ENCODE data around the gene ANTXR1. TPM values are rescaled to one million over a fixed set of nuclear protein-coding genes. Genes with fewer than 3 reads are reported as not detected.

Gene ANTXR1
- polyA plus RNA-seq, 1 donor (not counting 4 experiments of a cell fraction or from before 2014, with no cell fraction given): 20.4 TPM

- H3K36me3 ChIP-seq (ENCODE audit: control insufficient read depth in 2 of 2, extremely low read depth in 1 of 2, insufficient read depth in 2 of 2, low read length in 2 of 2): no peaks in the 10 kb centered on the region
- dilution Hi-C loops (cut with MboI; ENCODE audit: extremely low pct_ligation_motif_present, low sequenced_read_pairs): no loop called here
- TF ChIP-seq, protein P1, sequence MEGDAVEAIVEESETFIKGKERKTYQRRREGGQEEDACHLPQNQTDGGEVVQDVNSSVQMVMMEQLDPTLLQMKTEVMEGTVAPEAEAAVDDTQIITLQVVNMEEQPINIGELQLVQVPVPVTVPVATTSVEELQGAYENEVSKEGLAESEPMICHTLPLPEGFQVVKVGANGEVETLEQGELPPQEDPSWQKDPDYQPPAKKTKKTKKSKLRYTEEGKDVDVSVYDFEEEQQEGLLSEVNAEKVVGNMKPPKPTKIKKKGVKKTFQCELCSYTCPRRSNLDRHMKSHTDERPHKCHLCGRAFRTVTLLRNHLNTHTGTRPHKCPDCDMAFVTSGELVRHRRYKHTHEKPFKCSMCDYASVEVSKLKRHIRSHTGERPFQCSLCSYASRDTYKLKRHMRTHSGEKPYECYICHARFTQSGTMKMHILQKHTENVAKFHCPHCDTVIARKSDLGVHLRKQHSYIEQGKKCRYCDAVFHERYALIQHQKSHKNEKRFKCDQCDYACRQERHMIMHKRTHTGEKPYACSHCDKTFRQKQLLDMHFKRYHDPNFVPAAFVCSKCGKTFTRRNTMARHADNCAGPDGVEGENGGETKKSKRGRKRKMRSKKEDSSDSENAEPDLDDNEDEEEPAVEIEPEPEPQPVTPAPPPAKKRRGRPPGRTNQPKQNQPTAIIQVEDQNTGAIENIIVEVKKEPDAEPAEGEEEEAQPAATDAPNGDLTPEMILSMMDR (optimal IDR thresholded peaks at IDR 0.05 in 1 of 3, IDR thresholded peaks at IDR 0.05 in 1 of 3, conservative IDR thresholded peaks at IDR 0.05 in 1 of 3; ENCODE audit: extremely low read depth in 1 of 3, insufficient read depth in 2 of 3, low read length in 3 of 3): no peak
- no peak for TF ChIP-seq EZH2 (IDR thresholded peaks at IDR 0.05; ENCODE audit: low read length)
Observed at GRCh38 chr2:69292256-69292655, 279.3 kb downstream of the ANTXR1 start.

DNA sequence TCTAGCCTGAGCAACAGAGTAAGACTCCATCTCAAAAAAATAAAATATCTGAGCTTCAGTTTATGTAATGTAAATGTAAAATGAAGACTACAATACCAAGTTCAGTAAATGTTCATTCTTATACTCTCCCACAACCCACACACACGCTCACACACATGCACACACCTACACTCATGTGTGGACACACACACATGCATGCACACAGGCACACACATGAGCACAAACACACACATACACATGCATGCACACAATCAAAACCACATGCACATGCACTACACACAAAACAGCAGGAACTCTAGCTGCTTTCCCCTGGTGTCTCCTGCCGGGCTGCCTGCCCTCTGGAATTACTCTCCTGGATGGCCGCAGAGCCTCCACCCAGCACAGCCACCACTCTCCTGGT lies 283.4 kb downstream of the ANTXR1 start:
- Histone ChIP-seq H3K4me3 (ENCODE audit: control insufficient read depth in 2 of 3, extremely low read depth in 1 of 3, insufficient read depth in 2 of 3, low read depth in 1 of 3, low read length in 3 of 3) (no peak overlapping the region), H3K36me3 (ENCODE audit: control insufficient read depth in 2 of 2, extremely low read depth in 1 of 2, insufficient read depth in 2 of 2, low read length in 2 of 2) (no peaks in the 10 kb centered on the region), H2AFZ (ENCODE audit: control insufficient read depth, low read length) (no peak overlapping the region), H3K9me1 (ENCODE audit: control insufficient read depth, extremely low read depth, insufficient read depth, low read length) (no peaks in the 10 kb centered on the region), H3K9me3 (ENCODE audit: control insufficient read depth, low read depth, low read length) (no peaks in the 10 kb centered on the region), H4K20me1 (ENCODE audit: control insufficient read depth, extremely low read depth, insufficient read depth, low read length) (no peaks in the 10 kb centered on the region), H3K4me2 (ENCODE audit: control insufficient read depth, extremely low read depth, insufficient read depth, low read depth, low read length) (no peak overlapping the region), H3K9ac (ENCODE audit: control insufficient read depth, extremely low read depth, insufficient read depth, low read length) (no peak overlapping the region), H3K27me3 (ENCODE audit: control insufficient read depth, extremely low read depth, insufficient read depth, low read length) (peaks cover 3% of the 10 kb centered on the region), H3K27ac (ENCODE audit: control insufficient read depth, insufficient read depth, low read length) (no peak overlapping the region), H3K79me2 (ENCODE audit: control insufficient read depth, insufficient read depth, low read length) (no peaks in the 10 kb centered on the region), H3K4me1 (ENCODE audit: control insufficient read depth, extremely low read depth, insufficient read depth, low read length) (peaks cover 13% of the 10 kb centered on the region)
- dilution Hi-C loops (cut with MboI; ENCODE audit: extremely low pct_ligation_motif_present, low sequenced_read_pairs): no loop called here
- DNase-seq (ENCODE audit: low read depth, low spot score): no peak
- no peak for FAIRE-seq
- TF ChIP-seq, protein P1 (optimal IDR thresholded peaks at IDR 0.05 in 1 of 3, IDR thresholded peaks at IDR 0.05 in 1 of 3, conservative IDR thresholded peaks at IDR 0.05 in 1 of 3; ENCODE audit: extremely low read depth in 1 of 3, insufficient read depth in 2 of 3, low read length in 3 of 3): no peak
- TF ChIP-seq EZH2 (IDR thresholded peaks at IDR 0.05; ENCODE audit: low read length): no peak

More at GRCh38 chr2:69292256-69292655, 279.3 kb downstream of the ANTXR1 start:
- H3K4me2 ChIP-seq (ENCODE audit: control insufficient read depth, extremely low read depth, insufficient read depth, low read depth, low read length): no peak overlapping the region
- no peaks in the 10 kb centered on the region for H4K20me1 ChIP-seq (ENCODE audit: control insufficient read depth, extremely low read depth, insufficient read depth, low read length)
- H3K27ac ChIP-seq (ENCODE audit: control insufficient read depth, insufficient read depth, low read length): no peak overlapping the region
- no peaks in the 10 kb centered on the region for H3K9me3 ChIP-seq (ENCODE audit: control insufficient read depth, low read depth, low read length)
- H3K27me3 ChIP-seq (ENCODE audit: control insufficient read depth, extremely low read depth, insufficient read depth, low read length): peaks cover 3% of the 10 kb centered on the region
- no peaks in the 10 kb centered on the region for H3K79me2 ChIP-seq (ENCODE audit: control insufficient read depth, insufficient read depth, low read length)
- H3K4me1 ChIP-seq (ENCODE audit: control insufficient read depth, extremely low read depth, insufficient read depth, low read length): no peaks in the 10 kb centered on the region
- no peaks in the 10 kb centered on the region for H3K9me1 ChIP-seq (ENCODE audit: control insufficient read depth, extremely low read depth, insufficient read depth, low read length)
- no peak for FAIRE-seq
- H2AFZ ChIP-seq (ENCODE audit: control insufficient read depth, low read length): no peak overlapping the region
- no peak overlapping the region for H3K9ac ChIP-seq (ENCODE audit: control insufficient read depth, extremely low read depth, insufficient read depth, low read length)
- no peak for DNase-seq (ENCODE audit: low read depth, low spot score)
- H3K4me3 ChIP-seq (ENCODE audit: control insufficient read depth in 2 of 3, extremely low read depth in 1 of 3, insufficient read depth in 2 of 3, low read depth in 1 of 3, low read length in 3 of 3): no peak overlapping the region

Measured in keratinocyte (primary cell).